Measurements from ENCODE around the gene ERCC4.

DNA sequence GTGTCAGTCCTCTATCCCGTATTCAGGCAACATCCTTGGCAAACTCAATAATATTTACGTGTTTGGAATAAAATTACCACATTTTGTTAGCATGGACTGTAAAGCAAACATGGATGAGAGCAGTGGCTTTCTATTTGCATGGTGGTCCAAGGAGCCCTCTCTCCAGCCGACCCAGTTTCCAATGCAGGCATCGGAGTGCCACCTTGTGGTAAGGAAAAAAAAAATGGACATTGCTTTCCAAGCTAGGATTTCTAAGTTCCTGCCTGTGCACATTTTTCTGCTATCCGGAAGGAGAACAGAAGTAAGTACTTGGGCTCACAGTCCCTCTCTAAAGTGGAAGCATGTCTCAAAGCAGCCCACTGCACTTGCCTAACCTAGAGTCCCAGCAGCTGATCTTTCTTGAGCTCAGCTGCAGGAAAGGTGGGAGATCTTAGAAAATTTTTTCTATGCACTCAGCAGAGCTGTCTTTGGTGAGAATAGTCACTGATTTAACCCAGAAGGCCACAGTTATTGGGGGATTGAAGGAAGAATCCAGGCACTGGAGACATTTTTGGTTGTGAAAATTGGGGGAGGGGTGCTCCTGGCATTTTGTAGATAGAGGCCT, 46.0 kb upstream of the ERCC4 start:
- TF ChIP-seq RAD21 (IDR thresholded peaks at IDR 0.05 in 1 of 2, conservative IDR thresholded peaks at IDR 0.05 in 1 of 2; ENCODE audit: low read depth in 2 of 2, low read length in 2 of 2) (peak; percentile 88 to 91), POLR2A (IDR thresholded peaks at IDR 0.05; ENCODE audit: control extremely low read depth in 1 of 2, low read depth in 2 of 2, low read length in 2 of 2) (no peak)
- TF ChIP-seq, protein P1, sequence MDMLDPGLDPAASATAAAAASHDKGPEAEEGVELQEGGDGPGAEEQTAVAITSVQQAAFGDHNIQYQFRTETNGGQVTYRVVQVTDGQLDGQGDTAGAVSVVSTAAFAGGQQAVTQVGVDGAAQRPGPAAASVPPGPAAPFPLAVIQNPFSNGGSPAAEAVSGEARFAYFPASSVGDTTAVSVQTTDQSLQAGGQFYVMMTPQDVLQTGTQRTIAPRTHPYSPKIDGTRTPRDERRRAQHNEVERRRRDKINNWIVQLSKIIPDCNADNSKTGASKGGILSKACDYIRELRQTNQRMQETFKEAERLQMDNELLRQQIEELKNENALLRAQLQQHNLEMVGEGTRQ (IDR thresholded peaks at IDR 0.05; ENCODE audit: low read length) = no peak
- TF ChIP-seq, protein P2, sequence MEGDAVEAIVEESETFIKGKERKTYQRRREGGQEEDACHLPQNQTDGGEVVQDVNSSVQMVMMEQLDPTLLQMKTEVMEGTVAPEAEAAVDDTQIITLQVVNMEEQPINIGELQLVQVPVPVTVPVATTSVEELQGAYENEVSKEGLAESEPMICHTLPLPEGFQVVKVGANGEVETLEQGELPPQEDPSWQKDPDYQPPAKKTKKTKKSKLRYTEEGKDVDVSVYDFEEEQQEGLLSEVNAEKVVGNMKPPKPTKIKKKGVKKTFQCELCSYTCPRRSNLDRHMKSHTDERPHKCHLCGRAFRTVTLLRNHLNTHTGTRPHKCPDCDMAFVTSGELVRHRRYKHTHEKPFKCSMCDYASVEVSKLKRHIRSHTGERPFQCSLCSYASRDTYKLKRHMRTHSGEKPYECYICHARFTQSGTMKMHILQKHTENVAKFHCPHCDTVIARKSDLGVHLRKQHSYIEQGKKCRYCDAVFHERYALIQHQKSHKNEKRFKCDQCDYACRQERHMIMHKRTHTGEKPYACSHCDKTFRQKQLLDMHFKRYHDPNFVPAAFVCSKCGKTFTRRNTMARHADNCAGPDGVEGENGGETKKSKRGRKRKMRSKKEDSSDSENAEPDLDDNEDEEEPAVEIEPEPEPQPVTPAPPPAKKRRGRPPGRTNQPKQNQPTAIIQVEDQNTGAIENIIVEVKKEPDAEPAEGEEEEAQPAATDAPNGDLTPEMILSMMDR (IDR thresholded peaks at IDR 0.05; ENCODE audit: control extremely low read depth in 1 of 3, insufficient read depth in 1 of 3, low read depth in 1 of 3, low read length in 3 of 3) = peak; percentile 50 to 74 (median 73)
